Sigmoid colon (tissue), 7 donors: ENCODE results near the gene EXT2. TPM values are rescaled to one million over a fixed set of nuclear protein-coding genes. Genes with fewer than 3 reads are reported as not detected.

ENCODE experiments used
- DNase-seq: peaks from one replicate; pipeline ENCODE4 v3.0.0-alpha.2; 2019
- H3K27ac ChIP-seq, 4 donors: fragments of 200-600 bp; sonication (generic); one replicate each; pipeline ENCODE4 v1.5.1; 2016 to 2019; ENCODE audit warnings: mild to moderate bottlenecking in 1 of 4
- H3K27me3 ChIP-seq, 3 donors: fragments of 200-600 bp; sonication (generic); one replicate each; pipeline ENCODE4 v1.5.1; 2019; ENCODE audit warnings: mild to moderate bottlenecking in 1 of 3
- H3K36me3 ChIP-seq, 4 donors: fragments of 200-600 bp; sonication (generic); one replicate each; pipeline ENCODE4 v1.5.1; 2016 to 2019
- H3K4me1 ChIP-seq, 4 donors: fragments of 200-600 bp; sonication (generic); one replicate each; pipeline ENCODE4 v1.5.1; 2017 to 2019
- H3K4me3 ChIP-seq, 4 donors: fragments of 200-600 bp; sonication (generic); one replicate each; pipeline ENCODE4 v1.5.1; 2017 to 2019; ENCODE audit warnings: mild to moderate bottlenecking in 2 of 4, moderate library complexity in 1 of 4
- H3K9me3 ChIP-seq, 4 donors: fragments of 200-600 bp in 3 of 4; sonication (generic) in 3 of 4; one replicate each; pipeline versions ENCODE4 v1.5.1 to v1.6.1; 2013 to 2019
- CTCF ChIP-seq, 4 experiments: fragments of 450-650 bp in 3 of 4; fragments of 200-600 bp in 1 of 4; IDR thresholded peaks; one replicate each; pipeline ENCODE4 v1.5.1; 2016 to 2019; ENCODE audit warnings: antibody characterized with exemption in 4 of 4, mild to moderate bottlenecking in 3 of 4, moderate library complexity in 2 of 4
- EP300 ChIP-seq, 4 donors: sonication (generic); formaldehyde crosslinking; IDR thresholded peaks; one replicate each; pipeline ENCODE4 v1.6.1; 2017; ENCODE audit warnings: antibody characterized with exemption in 4 of 4
- POLR2A ChIP-seq, 2 donors: fragments of 450-650 bp; IDR thresholded peaks; one replicate each; pipeline ENCODE4 v1.6.1; 2016; ENCODE audit warnings: antibody characterized with exemption in 2 of 2, mild to moderate bottlenecking in 2 of 2, moderate library complexity in 2 of 2
- POLR2AphosphoS5 ChIP-seq, 4 donors: sonication (generic); formaldehyde crosslinking; IDR thresholded peaks; one replicate each; pipeline ENCODE4 v1.6.1; 2017; ENCODE audit warnings: antibody characterized with exemption in 4 of 4
- WGBS, 2 donors: extraction: QIAGEN DNeasy Blood & Tissue Kit; methylation state at CpG; one replicate each; pipeline ENCODE4 v1.1.7; 2013; 5-methylcytosine and 5-hydroxymethylcytosine counted together
- intact Hi-C: fragments of 100-400 bp; cut with DNase I; formaldehyde crosslinking; loops from one replicate; pipeline ENCODE4 v1.15.1; 2023
- polyA plus RNA-seq, 3 donors: library from polyadenylated mRNA; stranded (reverse); fragments of 200-250 nt; gene quantifications; one replicate each; pipeline ENCODE4 v1.2.3, GENCODE V29; 2013
- total RNA-seq, 4 donors: library from RNA; depleted of rRNA; stranded (reverse); fragments of >200 nt; gene quantifications; one replicate each; pipeline ENCODE4 v1.1.0, GENCODE V29; 2016
- donor health status: healthy with polysubstance abuse.
- donor health status: Bipolar disorder and iron deficiency.
- donor health status: healthy.

The EXT2 gene
- total and polyA plus RNA-seq, 7 donors = 6.6 to 68.1 (median 46.3) TPM

GRCh38 chr11:44208976-44209603 is 113.6 kb downstream of the EXT2 start:
- no peak for DNase-seq
- no peak for TF ChIP-seq CTCF (IDR thresholded peaks at IDR 0.05)
- no peak for TF ChIP-seq EP300 (IDR thresholded peaks at IDR 0.05)
- no peak for TF ChIP-seq POLR2AphosphoS5 (IDR thresholded peaks at IDR 0.05)
- TF ChIP-seq POLR2A (IDR thresholded peaks at IDR 0.05) = no peak
- no peaks in the 10 kb centered on the region for H3K9me3 ChIP-seq
- intact Hi-C loops = no loop called here
- H3K36me3 ChIP-seq = peaks cover 0 to 8% (median 4%) of the 10 kb centered on the region in 4 donors
- H3K27me3 ChIP-seq = no peaks in the 10 kb centered on the region
- no peak overlapping the region for H3K4me3 ChIP-seq
- H3K27ac ChIP-seq = no peak overlapping the region
- H3K4me1 ChIP-seq = no peaks in the 10 kb centered on the region
- 47 to 78% methylated on average over 2 of the region's 2 CpGs for WGBS, 2 donors

GRCh38 chr11:44212128-44212527 is 116.7 kb downstream of the EXT2 start:
- intact Hi-C loops = no loop called here
- Histone ChIP-seq H3K27me3 (no peaks in the 10 kb centered on the region), H3K4me3 (no peak overlapping the region), H3K9me3 (no peaks in the 10 kb centered on the region), H3K27ac (no peak overlapping the region), H3K4me1 (no peaks in the 10 kb centered on the region), H3K36me3 (peaks cover 0 to 4% (median 0%) of the 10 kb centered on the region in 4 donors)
- no peak for DNase-seq
- 98 to 99% methylated on average over 6 of the region's 6 CpGs for WGBS, 2 donors
- TF ChIP-seq EP300 (IDR thresholded peaks at IDR 0.05) (no peak), CTCF (IDR thresholded peaks at IDR 0.05) (no peak), POLR2AphosphoS5 (IDR thresholded peaks at IDR 0.05) (no peak), POLR2A (IDR thresholded peaks at IDR 0.05) (no peak)

- DNase-seq = no peak
- H3K36me3 ChIP-seq = peaks cover 0 to 3% (median 0%) of the 10 kb centered on the region in 4 donors
- TF ChIP-seq EP300 (IDR thresholded peaks at IDR 0.05) (no peak), CTCF (IDR thresholded peaks at IDR 0.05) (no peak), POLR2A (IDR thresholded peaks at IDR 0.05) (no peak), POLR2AphosphoS5 (IDR thresholded peaks at IDR 0.05) (no peak)
- no peak overlapping the region for H3K27ac ChIP-seq
- intact Hi-C loops = no loop called here
- H3K9me3 ChIP-seq = no peaks in the 10 kb centered on the region
- no peak overlapping the region for H3K4me3 ChIP-seq
- WGBS, 2 donors = 86 to 95% methylated on average over 1 of the region's 1 CpG
- no peaks in the 10 kb centered on the region for H3K4me1 ChIP-seq
- H3K27me3 ChIP-seq = no peaks in the 10 kb centered on the region
Observed at GRCh38 chr11:44213148-44213547, 117.7 kb downstream of the EXT2 start.

GRCh38 chr11:44217432-44217831 is 122.0 kb downstream of the EXT2 start:
- Histone ChIP-seq H3K9me3 (no peaks in the 10 kb centered on the region), H3K4me1 (peaks cover 0 to 12% (median 6%) of the 10 kb centered on the region in 4 donors), H3K36me3 (peaks cover 0 to 3% (median 0%) of the 10 kb centered on the region in 4 donors), H3K27me3 (no peaks in the 10 kb centered on the region), H3K4me3 (no peak overlapping the region), H3K27ac (no peak overlapping the region)
- intact Hi-C loops = no loop called here
- 84 to 92% methylated on average over 1 of the region's 1 CpG for WGBS, 2 donors
- TF ChIP-seq CTCF (IDR thresholded peaks at IDR 0.05) (no peak), POLR2A (IDR thresholded peaks at IDR 0.05) (no peak), EP300 (IDR thresholded peaks at IDR 0.05) (no peak), POLR2AphosphoS5 (IDR thresholded peaks at IDR 0.05) (no peak)
- no peak for DNase-seq
